ENCODE data around the gene RNF207. TPM values are rescaled to one million over a fixed set of nuclear protein-coding genes. Genes with fewer than 3 reads are reported as not detected.

The RNF207 gene
- total RNA-seq, 1 donor from 2014 or later: 108 TPM

DNA sequence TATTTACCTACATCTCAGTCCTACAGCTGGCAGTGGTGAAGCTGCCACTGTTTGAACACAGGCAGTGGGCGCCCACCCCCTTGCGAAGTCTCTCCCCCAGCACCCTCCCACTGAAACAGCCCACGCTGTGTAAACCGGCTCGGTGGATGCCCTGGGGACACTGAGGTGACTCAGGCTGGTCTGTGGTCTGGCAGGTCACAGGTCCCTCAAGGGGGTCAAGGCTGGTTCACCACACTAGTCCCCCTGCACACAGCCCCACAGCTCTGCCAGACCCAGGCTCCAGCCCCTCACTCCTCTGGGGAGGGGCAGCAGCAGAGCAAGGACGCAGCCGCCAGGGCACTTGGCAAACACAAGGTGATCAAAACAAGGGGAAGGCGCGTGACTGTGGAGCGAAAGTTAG lies 33.4 kb upstream of the RNF207 start:
- intact Hi-C loops (cut with micrococcal nuclease): no loop called here

- intact Hi-C loops (cut with micrococcal nuclease): no loop called here
Measured at GRCh38 chr1:6174621-6175410, 31.1 kb upstream of the RNF207 start.

DNA sequence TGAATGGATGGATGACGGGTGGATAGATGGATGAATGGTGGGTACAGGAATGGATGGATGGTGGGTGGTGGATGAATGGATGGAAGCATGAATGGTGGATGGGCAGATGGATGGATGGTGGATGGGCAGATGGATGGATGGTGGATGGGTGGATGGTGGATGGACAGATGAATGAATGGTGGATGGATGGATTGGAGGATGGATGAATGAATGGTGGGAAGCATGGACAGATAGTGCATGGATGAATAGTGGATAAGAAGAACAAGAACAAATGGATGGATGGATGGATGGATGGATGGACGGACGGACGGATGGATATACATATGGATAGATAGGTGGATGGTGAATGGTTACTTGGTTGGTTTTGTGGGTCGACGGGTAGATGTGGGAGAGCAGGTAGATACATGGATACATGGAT lies 30.5 kb upstream of the RNF207 start:
- intact Hi-C loops (cut with micrococcal nuclease): no loop called here

DNA sequence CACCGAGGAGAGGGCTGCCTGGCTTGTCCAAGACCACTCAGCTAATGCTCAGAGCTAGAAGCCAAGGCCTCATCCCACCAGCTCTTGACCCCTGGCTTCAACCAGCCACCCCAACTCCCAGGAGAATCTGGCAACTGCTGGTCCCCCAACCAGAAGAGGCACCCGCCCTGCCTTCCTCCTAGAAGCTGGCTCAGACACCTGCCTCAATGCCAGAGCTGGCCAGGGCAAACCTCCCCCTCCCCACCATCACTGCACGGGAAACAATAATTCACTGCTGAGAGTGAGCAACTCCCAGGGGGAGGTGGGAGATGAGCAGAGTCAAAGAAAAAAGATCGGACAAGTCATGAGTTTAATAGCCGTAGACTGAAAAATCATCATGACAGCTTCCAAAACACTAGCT lies 29.1 kb upstream of the RNF207 start:
- intact Hi-C loops (cut with micrococcal nuclease): no loop called here

GRCh38 chr1:6177681-6178380 lies 28.1 kb upstream of the RNF207 start:
- intact Hi-C loops (cut with micrococcal nuclease): no loop called here

- intact Hi-C loops (cut with micrococcal nuclease): no loop called here
Measured at GRCh38 chr1:6178751-6179563, 27.0 kb upstream of the RNF207 start.

- intact Hi-C loops (cut with micrococcal nuclease): no loop called here
Measured at GRCh38 chr1:6179564-6180175, 26.2 kb upstream of the RNF207 start.

DNA sequence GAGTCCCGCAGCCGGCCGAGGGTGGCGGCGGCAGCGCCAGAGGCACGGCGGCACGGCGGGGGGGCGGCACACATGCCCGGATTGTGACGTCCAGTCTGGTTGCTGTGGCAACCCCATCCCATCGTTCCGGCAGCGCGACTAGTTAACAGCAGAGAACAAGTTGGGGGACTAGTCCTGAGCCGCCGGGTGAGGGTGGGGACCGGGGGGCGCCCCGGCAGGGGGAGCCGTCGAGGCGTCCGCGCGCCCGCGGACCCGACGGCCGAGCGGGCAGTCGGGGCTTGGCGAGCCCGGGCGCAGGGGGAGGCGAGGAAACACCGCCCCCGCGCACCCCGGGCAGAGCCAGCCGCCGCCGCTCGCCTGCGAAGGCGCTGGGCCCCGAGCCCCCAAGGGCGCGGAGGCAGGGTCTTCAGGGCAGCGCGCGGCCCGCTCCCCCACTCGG lies 25.6 kb upstream of the RNF207 start, which contains the start of gene CHD5:
Gene CHD5, minus strand, starts transcription at position 54 of the 439 bp plus-strand sequence. CDS start 298 bp downstream, outside the sequence.
- intact Hi-C loops (cut with micrococcal nuclease): no loop called here

DNA sequence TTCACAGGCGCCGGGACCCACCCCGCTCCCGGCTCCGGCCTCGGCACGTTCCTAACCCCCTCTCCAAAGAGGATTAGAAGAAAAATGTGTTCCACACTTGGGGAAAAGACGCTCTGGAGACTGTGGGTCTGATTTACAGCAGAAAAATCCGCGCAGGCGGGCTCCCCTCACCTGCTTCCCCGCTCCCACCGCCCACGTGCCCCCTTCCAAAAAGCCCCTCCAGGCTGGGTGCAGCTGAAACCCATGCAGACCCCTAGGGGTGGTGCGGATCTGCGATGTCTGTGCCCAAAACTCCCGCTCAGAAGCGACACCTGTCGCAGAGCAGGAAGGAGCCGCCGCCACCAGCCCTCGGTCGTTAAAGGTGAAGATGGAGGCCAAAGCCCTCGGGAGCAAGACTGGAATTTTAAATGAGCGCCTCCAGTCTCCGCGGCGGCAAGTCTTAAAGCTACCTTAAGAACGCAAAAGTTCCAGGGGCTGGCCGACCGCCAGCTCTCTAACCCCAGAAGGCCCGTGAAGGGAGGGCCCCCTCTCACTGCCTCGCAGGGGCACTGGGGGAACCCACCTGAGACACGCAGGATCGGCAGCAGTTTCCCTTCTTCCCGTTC lies 25.1 kb upstream of the RNF207 start:
- intact Hi-C loops (cut with micrococcal nuclease): no loop called here

DNA sequence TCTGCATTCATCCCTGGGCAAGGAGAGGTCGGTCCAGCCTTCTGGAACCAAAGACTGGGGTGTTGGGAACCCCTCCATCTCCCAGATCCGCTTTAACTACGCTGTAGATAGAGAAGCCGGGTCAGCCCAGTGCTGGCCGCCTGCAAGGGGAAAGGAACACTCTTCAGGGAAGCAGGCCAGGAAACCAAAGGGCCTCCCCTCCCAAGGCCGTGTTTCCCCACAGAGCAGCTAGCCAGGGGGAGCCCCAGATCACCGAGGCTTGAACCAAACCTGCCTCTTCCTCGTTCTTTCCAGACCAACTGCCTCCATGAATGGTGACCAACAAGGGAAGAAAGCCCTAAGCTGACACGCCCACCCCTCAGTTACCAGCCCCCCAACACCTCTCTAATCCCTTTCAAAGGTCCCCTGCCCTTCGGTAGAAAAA lies 24.6 kb upstream of the RNF207 start:
- intact Hi-C loops (cut with micrococcal nuclease): no loop called here

GRCh38 chr1:6183520-6183989 lies 22.4 kb upstream of the RNF207 start:
- intact Hi-C loops (cut with micrococcal nuclease): no loop called here

- intact Hi-C loops (cut with micrococcal nuclease): no loop called here
Measured at GRCh38 chr1:6184083-6184783, 21.7 kb upstream of the RNF207 start.

DNA sequence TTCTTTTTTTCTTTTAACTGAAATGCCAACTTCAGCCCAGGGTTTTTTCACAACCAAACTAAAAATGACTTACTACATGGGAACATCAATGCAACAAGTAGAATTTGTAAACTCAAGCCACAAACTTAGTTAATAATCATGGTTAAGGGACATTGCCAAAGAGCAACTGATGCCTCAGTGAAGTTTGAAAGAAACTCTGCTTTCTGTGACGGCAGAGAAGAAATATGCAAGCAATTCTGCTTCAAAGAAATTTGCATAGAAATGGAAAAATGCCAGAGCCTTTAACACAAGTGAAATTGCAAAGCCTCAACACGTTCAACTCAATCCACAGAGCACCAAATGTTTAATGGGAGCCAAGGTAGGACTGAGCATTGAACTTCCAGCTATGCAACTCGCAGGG lies 20.8 kb upstream of the RNF207 start:
- intact Hi-C loops (cut with micrococcal nuclease): no loop called here

GRCh38 chr1:6185635-6186382 lies 20.1 kb upstream of the RNF207 start:
- intact Hi-C loops (cut with micrococcal nuclease): loop anchor here (1.0 kb wide), 1 partner anchor 78 kb away; no protein-coding TSS in a partner anchor

DNA sequence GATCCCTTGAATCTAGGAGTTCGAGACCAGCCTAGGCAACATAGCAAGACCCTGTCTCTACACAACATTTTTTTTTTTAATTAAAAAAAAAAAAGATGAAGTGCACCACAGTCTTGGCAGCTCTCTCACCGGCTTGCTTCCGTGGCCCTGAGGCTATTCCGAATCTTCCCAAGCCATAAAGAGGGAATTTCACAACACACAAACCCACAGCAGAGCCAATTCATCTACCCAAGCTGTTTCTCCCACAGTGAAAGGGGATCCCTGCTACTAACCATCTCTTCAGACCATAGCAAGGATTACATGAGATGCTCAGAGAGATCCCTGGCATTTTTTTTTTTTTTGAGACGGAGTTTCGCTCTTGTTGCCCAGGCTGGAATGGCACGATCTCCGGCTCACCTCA lies 17.5 kb upstream of the RNF207 start:
- intact Hi-C loops (cut with micrococcal nuclease): no loop called here

DNA sequence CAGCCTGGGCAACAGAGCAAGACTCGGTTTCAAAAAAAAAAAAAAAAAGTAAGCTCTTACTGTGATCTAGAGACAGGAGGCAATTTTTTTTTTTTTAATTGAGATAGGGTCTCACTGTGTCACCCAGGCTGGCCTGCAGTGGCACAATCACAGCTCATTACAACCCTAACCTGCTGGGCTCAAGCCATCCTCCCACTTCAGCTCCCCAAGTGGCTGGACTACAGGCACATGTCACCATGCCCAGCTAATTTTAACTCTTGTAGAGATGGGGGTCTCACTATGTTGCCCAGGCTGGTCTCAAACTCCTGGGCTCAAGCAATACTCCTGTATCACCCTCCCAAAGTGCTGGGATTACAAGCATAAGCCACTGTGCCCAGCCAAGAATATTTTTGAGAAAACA lies 14.0 kb upstream of the RNF207 start:
- intact Hi-C loops (cut with micrococcal nuclease): no loop called here

GRCh38 chr1:6197746-6198427 lies 8.0 kb upstream of the RNF207 start:
- intact Hi-C loops (cut with micrococcal nuclease): loop anchor here (2.0 to 5.0 kb wide), 3 partner anchors 49 to 357 kb away; partner anchors contain the start of genes NOL9 and TAS1R1

DNA sequence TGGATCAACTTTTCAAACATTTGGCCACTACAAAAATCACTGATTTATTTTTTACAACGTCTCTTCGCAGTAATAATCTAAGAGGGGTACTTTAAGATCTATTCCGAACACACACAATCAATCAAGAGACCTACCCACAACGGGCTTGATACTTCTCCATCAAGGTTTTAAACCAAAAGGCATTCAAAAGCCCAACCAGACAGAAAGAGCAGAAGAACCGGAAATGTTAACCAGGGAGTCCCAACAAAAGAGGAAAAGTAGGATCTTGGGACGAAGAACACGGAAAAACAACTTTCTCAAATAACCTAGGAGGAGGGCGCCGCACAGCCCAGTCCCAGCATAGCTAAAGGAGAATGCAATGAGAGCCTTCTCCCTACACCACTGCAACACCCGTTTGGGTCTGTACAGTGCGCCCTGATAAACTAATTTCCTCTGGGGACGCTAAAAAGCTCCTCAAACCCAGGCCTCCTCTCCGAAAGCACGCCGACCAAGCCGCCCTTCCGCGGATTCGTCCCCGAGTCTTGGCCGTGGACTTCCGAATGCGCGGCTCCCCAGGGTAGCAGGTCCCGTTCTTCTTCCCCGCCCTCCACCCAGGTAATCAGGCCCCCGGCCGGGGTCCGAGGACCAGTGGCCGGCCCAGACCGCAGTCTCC lies 7.1 kb upstream of the RNF207 start:
- intact Hi-C loops (cut with micrococcal nuclease): loop anchor here (1.0 to 5.0 kb wide), 11 partner anchors 11 to 503 kb away; partner anchors contain the start of genes DNAJC11, ICMT, NOL9 and PHF13

Data from T-helper 1 cell treated with Interleukin-12 subunit alpha and Interleukin-12 subunit beta and Interleukin-4 antibody, amounts not matched to agents 30 ng/mL and 1 ng/mL, for 36 hours (primary cell).